ENCODE results near the gene LY6G5C. TPM values are rescaled to one million over a fixed set of nuclear protein-coding genes. Genes with fewer than 3 reads are reported as not detected.

Gene LY6G5C
- total and polyA plus RNA-seq, 2 of the 13 experiments (the other 11 are each of a cell fraction or from before 2014, with no cell fraction given): 0.33 to 0.55 TPM

- no peak for TF ChIP-seq ZNF280D (CRISPR knock-in tag; IDR thresholded peaks at IDR 0.05)
- no peak for TF ChIP-seq ZNF331 (CRISPR knock-in tag; IDR thresholded peaks at IDR 0.05)
- TF ChIP-seq JUN (CRISPR knock-in tag; IDR thresholded peaks at IDR 0.05): no peak
These were observed 53.9 kb downstream of the LY6G5C start (continued) for GRCh38 chr6:31626952-31627351.

Small RNA genes lying within 50 kb of the gene (microRNA-seq; reads per million reads assigned to microRNA genes)
- not detected for gene MIR4646
- 1.5 reads per million for gene MIR6832

Small RNA genes lying within 50 kb of the gene (small RNA-seq; reads per million reads assigned to genes)
- gene LY6G6D (ENCODE audit: insufficient read depth in 2 of 3, insufficient read length in 3 of 3, low read depth in 2 of 3, low replicate concordance in 1 of 3) (0 reads per million in 3 experiments), gene MIR4646 (ENCODE audit: insufficient read depth in 2 of 3, insufficient read length in 3 of 3, low read depth in 2 of 3, low replicate concordance in 1 of 3) (0 reads per million in 3 experiments), gene MIR6832 (ENCODE audit: insufficient read depth in 2 of 3, insufficient read length in 3 of 3, low read depth in 2 of 3, low replicate concordance in 1 of 3) (0 reads per million in 3 experiments), gene RF00019 (ENCODE audit: insufficient read depth in 2 of 3, insufficient read length in 3 of 3, low read depth in 2 of 3, low replicate concordance in 1 of 3) (0 reads per million in 3 experiments)

Other genes starting within 250 kb of the LY6G5C start
Only the 30 nearest of the 38 such genes appear.
- 570 and 737 TPM in 2 replicates for gene DDX39B, start 139.1 kb downstream of the LY6G5C start, total RNA-seq (2016; rRNA removed; fragmentation: Illumina TruSeq; extraction: Trizol)
- gene DDX39B, start 139.1 kb downstream of the LY6G5C start, polyA plus RNA-seq (2011; rRNA removed): 650 and 678 TPM in 2 replicates
- gene ATP6V1G2, start 134.5 kb downstream of the LY6G5C start, total RNA-seq (2016; rRNA removed; fragmentation: Illumina TruSeq; extraction: Trizol): 0.27 TPM in 1 of 2 replicates, not detected in the other
- gene ATP6V1G2, start 134.5 kb downstream of the LY6G5C start, polyA plus RNA-seq (2011; rRNA removed): 0.83 and 1.2 TPM in 2 replicates
- gene NFKBIL1, start 133.5 kb downstream of the LY6G5C start, total RNA-seq (2016; rRNA removed; fragmentation: Illumina TruSeq; extraction: Trizol): 13.9 and 19.5 TPM in 2 replicates
- gene NFKBIL1, start 133.5 kb downstream of the LY6G5C start, polyA plus RNA-seq (2011; rRNA removed): 9.7 and 13.7 TPM in 2 replicates
- not detected in 2 replicates for gene LTA, start 108.8 kb downstream of the LY6G5C start, total RNA-seq (2016; rRNA removed; fragmentation: Illumina TruSeq; extraction: Trizol)
- gene LTA, start 108.8 kb downstream of the LY6G5C start, polyA plus RNA-seq (2011; rRNA removed): 0.09 TPM in 1 of 2 replicates, not detected in the other
- not detected in 2 replicates for gene TNF, start 105.5 kb downstream of the LY6G5C start, total RNA-seq (2016; rRNA removed; fragmentation: Illumina TruSeq; extraction: Trizol)
- not detected in 2 replicates for gene TNF, start 105.5 kb downstream of the LY6G5C start, polyA plus RNA-seq (2011; rRNA removed)
- gene LTB, start 98.6 kb downstream of the LY6G5C start, total RNA-seq (2016; rRNA removed; fragmentation: Illumina TruSeq; extraction: Trizol): 0.22 TPM in 1 of 2 replicates, not detected in the other
- 0.09 and 0.30 TPM in 2 replicates for gene LTB, start 98.6 kb downstream of the LY6G5C start, polyA plus RNA-seq (2011; rRNA removed)
- gene LST1, start 94.8 kb downstream of the LY6G5C start, total RNA-seq (2016; rRNA removed; fragmentation: Illumina TruSeq; extraction: Trizol): not detected in 2 replicates
- not detected in 2 replicates for gene LST1, start 94.8 kb downstream of the LY6G5C start, polyA plus RNA-seq (2011; rRNA removed)
- not detected in 2 replicates for gene NCR3, start 88.1 kb downstream of the LY6G5C start, total RNA-seq (2016; rRNA removed; fragmentation: Illumina TruSeq; extraction: Trizol)
- not detected in 2 replicates for gene NCR3, start 88.1 kb downstream of the LY6G5C start, polyA plus RNA-seq (2011; rRNA removed)
- gene AIF1, start 65.8 kb downstream of the LY6G5C start, total RNA-seq (2016; rRNA removed; fragmentation: Illumina TruSeq; extraction: Trizol): not detected in 2 replicates
- 1.4 and 1.5 TPM in 2 replicates for gene AIF1, start 65.8 kb downstream of the LY6G5C start, polyA plus RNA-seq (2011; rRNA removed)
- gene PRRC2A, start 60.4 kb downstream of the LY6G5C start, total RNA-seq (2016; rRNA removed; fragmentation: Illumina TruSeq; extraction: Trizol): 37.2 and 38.9 TPM in 2 replicates
- gene PRRC2A, start 60.4 kb downstream of the LY6G5C start, polyA plus RNA-seq (2011; rRNA removed): 47.4 and 60.5 TPM in 2 replicates
- 169 and 190 TPM in 2 replicates for gene BAG6, start 28.4 kb downstream of the LY6G5C start, total RNA-seq (2016; rRNA removed; fragmentation: Illumina TruSeq; extraction: Trizol)
- 157 and 184 TPM in 2 replicates for gene BAG6, start 28.4 kb downstream of the LY6G5C start, polyA plus RNA-seq (2011; rRNA removed)
- 52.9 and 98.2 TPM in 2 replicates for gene APOM, start 25.2 kb downstream of the LY6G5C start, total RNA-seq (2016; rRNA removed; fragmentation: Illumina TruSeq; extraction: Trizol)
- gene APOM, start 25.2 kb downstream of the LY6G5C start, polyA plus RNA-seq (2011; rRNA removed): 1,140 and 1,216 TPM in 2 replicates
- 15.5 and 18.1 TPM in 2 replicates for gene C6orf47, start 20.3 kb downstream of the LY6G5C start, total RNA-seq (2016; rRNA removed; fragmentation: Illumina TruSeq; extraction: Trizol)
- 1.7 and 2.1 TPM in 2 replicates for gene C6orf47, start 20.3 kb downstream of the LY6G5C start, polyA plus RNA-seq (2011; rRNA removed)
- 22.8 and 25.3 TPM in 2 replicates for gene GPANK1, start 16.1 kb downstream of the LY6G5C start, total RNA-seq (2016; rRNA removed; fragmentation: Illumina TruSeq; extraction: Trizol)
- gene GPANK1, start 16.1 kb downstream of the LY6G5C start, polyA plus RNA-seq (2011; rRNA removed): 14.8 and 15.4 TPM in 2 replicates
- gene CSNK2B, start 15.0 kb downstream of the LY6G5C start, total RNA-seq (2016; rRNA removed; fragmentation: Illumina TruSeq; extraction: Trizol): 296 and 316 TPM in 2 replicates
- 111 and 116 TPM in 2 replicates for gene CSNK2B, start 15.0 kb downstream of the LY6G5C start, polyA plus RNA-seq (2011; rRNA removed)
- 0.73 and 7.8 TPM in 2 replicates for gene LY6G5B, start 11.1 kb downstream of the LY6G5C start, total RNA-seq (2016; rRNA removed; fragmentation: Illumina TruSeq; extraction: Trizol)
- 14.7 and 15.7 TPM in 2 replicates for gene LY6G5B, start 11.1 kb downstream of the LY6G5C start, polyA plus RNA-seq (2011; rRNA removed)
- gene ABHD16A, start 22.3 kb upstream of the LY6G5C start, total RNA-seq (2016; rRNA removed; fragmentation: Illumina TruSeq; extraction: Trizol): 16.2 and 43.5 TPM in 2 replicates
- 45.4 and 49.0 TPM in 2 replicates for gene ABHD16A, start 22.3 kb upstream of the LY6G5C start, polyA plus RNA-seq (2011; rRNA removed)
- gene LY6G6F, start 25.8 kb upstream of the LY6G5C start, total RNA-seq (2016; rRNA removed; fragmentation: Illumina TruSeq; extraction: Trizol): not detected in 2 replicates
- not detected in 2 replicates for gene LY6G6F, start 25.8 kb upstream of the LY6G5C start, polyA plus RNA-seq (2011; rRNA removed)
- not detected in 2 replicates for gene LY6G6D, start 34.3 kb upstream of the LY6G5C start, total RNA-seq (2016; rRNA removed; fragmentation: Illumina TruSeq; extraction: Trizol)
- not detected in 2 replicates for gene LY6G6D, start 34.3 kb upstream of the LY6G5C start, polyA plus RNA-seq (2011; rRNA removed)
- not detected in 2 replicates for gene LY6G6C, start 40.7 kb upstream of the LY6G5C start, total RNA-seq (2016; rRNA removed; fragmentation: Illumina TruSeq; extraction: Trizol)
- gene LY6G6C, start 40.7 kb upstream of the LY6G5C start, polyA plus RNA-seq (2011; rRNA removed): 0.15 and 0.21 TPM in 2 replicates
- gene MPIG6B, start 42.3 kb upstream of the LY6G5C start, total RNA-seq (2016; rRNA removed; fragmentation: Illumina TruSeq; extraction: Trizol): not detected in 2 replicates
- not detected in 2 replicates for gene MPIG6B, start 42.3 kb upstream of the LY6G5C start, polyA plus RNA-seq (2011; rRNA removed)
- 14.4 and 16.4 TPM in 2 replicates for gene DDAH2, start 48.2 kb upstream of the LY6G5C start, total RNA-seq (2016; rRNA removed; fragmentation: Illumina TruSeq; extraction: Trizol)
- gene DDAH2, start 48.2 kb upstream of the LY6G5C start, polyA plus RNA-seq (2011; rRNA removed): 21.1 and 21.9 TPM in 2 replicates
- gene CLIC1, start 55.5 kb upstream of the LY6G5C start, total RNA-seq (2016; rRNA removed; fragmentation: Illumina TruSeq; extraction: Trizol): 445 and 602 TPM in 2 replicates
- gene CLIC1, start 55.5 kb upstream of the LY6G5C start, polyA plus RNA-seq (2011; rRNA removed): 891 and 997 TPM in 2 replicates
- 2.5 and 10.2 TPM in 2 replicates for gene MSH5, start 58.9 kb upstream of the LY6G5C start, total RNA-seq (2016; rRNA removed; fragmentation: Illumina TruSeq; extraction: Trizol)
- gene MSH5, start 58.9 kb upstream of the LY6G5C start, polyA plus RNA-seq (2011; rRNA removed): 28.3 and 38.7 TPM in 2 replicates
- gene SAPCD1, start 81.6 kb upstream of the LY6G5C start, total RNA-seq (2016; rRNA removed; fragmentation: Illumina TruSeq; extraction: Trizol): 0.56 and 2.5 TPM in 2 replicates
- gene SAPCD1, start 81.6 kb upstream of the LY6G5C start, polyA plus RNA-seq (2011; rRNA removed): 3.9 and 5.3 TPM in 2 replicates
- 0.79 and 0.86 TPM in 2 replicates for gene VWA7, start 96.3 kb upstream of the LY6G5C start, total RNA-seq (2016; rRNA removed; fragmentation: Illumina TruSeq; extraction: Trizol)
- gene VWA7, start 96.3 kb upstream of the LY6G5C start, polyA plus RNA-seq (2011; rRNA removed): 3.3 and 4.4 TPM in 2 replicates
- gene VARS1, start 114.7 kb upstream of the LY6G5C start, total RNA-seq (2016; rRNA removed; fragmentation: Illumina TruSeq; extraction: Trizol): 56.1 and 59.2 TPM in 2 replicates
- gene VARS1, start 114.7 kb upstream of the LY6G5C start, polyA plus RNA-seq (2011; rRNA removed): 14.7 and 19.9 TPM in 2 replicates
- 90.5 and 93.7 TPM in 2 replicates for gene LSM2, start 125.9 kb upstream of the LY6G5C start, total RNA-seq (2016; rRNA removed; fragmentation: Illumina TruSeq; extraction: Trizol)
- gene LSM2, start 125.9 kb upstream of the LY6G5C start, polyA plus RNA-seq (2011; rRNA removed): 64.7 and 69.4 TPM in 2 replicates
- 0.55 and 0.94 TPM in 2 replicates for gene HSPA1L, start 134.2 kb upstream of the LY6G5C start, total RNA-seq (2016; rRNA removed; fragmentation: Illumina TruSeq; extraction: Trizol)
- gene HSPA1L, start 134.2 kb upstream of the LY6G5C start, polyA plus RNA-seq (2011; rRNA removed): 0.78 and 1.0 TPM in 2 replicates
- 83.5 and 85.0 TPM in 2 replicates for gene HSPA1A, start 134.5 kb upstream of the LY6G5C start, total RNA-seq (2016; rRNA removed; fragmentation: Illumina TruSeq; extraction: Trizol)
- 44.5 and 80.9 TPM in 2 replicates for gene HSPA1A, start 134.5 kb upstream of the LY6G5C start, polyA plus RNA-seq (2011; rRNA removed)